OCI-LY7 (cell line): Measurements from ENCODE around the gene ZBED1. TPM values are rescaled to one million over a fixed set of nuclear protein-coding genes. Genes with fewer than 3 reads are reported as not detected.
"Not testable (repeated sequence)": the region's sequence is repeated elsewhere in the genome, so short reads cannot be mapped to it uniquely, and the experiment has no call there.

ENCODE experiments used
- BruUV-seq: library from RNA; stranded (reverse); fragments of 400-500 nt; replicated peaks from 2 replicates; lab custom pipeline; 2021; lab: Mats Ljungman, UMichigan
- CTCF ChIA-PET: fragments of 300-600 bp; sonication (Branson Sonifier 250); formaldehyde crosslinking; loops from one replicate; lab custom pipeline; 2022; ENCODE audit warnings: antibody characterized with exemption; ENCODE audit not compliant: unreplicated experiment; lab: Charles Lee
- POLR2A ChIA-PET: fragments of 300-600 bp; sonication (Branson Sonifier 250); formaldehyde crosslinking; loops from one replicate; lab custom pipeline; 2022; ENCODE audit warnings: antibody characterized with exemption; lab: Charles Lee
- DNase-seq: peaks from one replicate; pipeline ENCODE4 v3.0.0-alpha.2; 2015; ENCODE audit warnings: low spot score
- H2AFZ ChIP-seq: fragments of 200-600 bp; sonication (generic), shearing (Covaris generic); 2 replicates; pipeline ENCODE4 v1.6.1; 2014; ENCODE audit warnings: mild to moderate bottlenecking, antibody characterized with exemption, low read length, moderate library complexity
- H3K27ac ChIP-seq: fragments of 200-600 bp; sonication (generic); 2 replicates; pipeline ENCODE4 v1.5.1; 2014; ENCODE audit warnings: mixed run types, low read depth, mild to moderate bottlenecking, moderate library complexity, low read length, inconsistent platforms; ENCODE audit not compliant: poor library complexity, severe bottlenecking
- H3K36me3 ChIP-seq: fragments of 200-600 bp; sonication (generic); 2 replicates; pipeline ENCODE4 v1.6.1; 2014; ENCODE audit warnings: mild to moderate bottlenecking, antibody characterized with exemption, low read length, moderate library complexity, mixed read lengths; ENCODE audit not compliant: insufficient read depth
- H3K4me1 ChIP-seq: fragments of 200-600 bp; sonication (generic); 2 replicates; pipeline ENCODE4 v1.5.1; 2014; ENCODE audit warnings: mild to moderate bottlenecking, low read length; ENCODE audit not compliant: insufficient read depth, poor library complexity, severe bottlenecking
- H3K4me2 ChIP-seq: fragments of 200-600 bp; sonication (generic); 2 replicates; pipeline ENCODE4 v1.6.1; 2014; ENCODE audit warnings: mild to moderate bottlenecking, low read length
- H3K4me3 ChIP-seq: fragments of 200-600 bp; sonication (generic); 2 replicates; pipeline ENCODE4 v1.5.1; 2014; ENCODE audit warnings: mild to moderate bottlenecking, low read depth, low read length; ENCODE audit not compliant: poor library complexity, severe bottlenecking
- H3K79me2 ChIP-seq: fragments of 200-600 bp; sonication (generic); 2 replicates; pipeline ENCODE4 v1.6.1; 2016; ENCODE audit warnings: low read depth, mild to moderate bottlenecking, low read length, moderate library complexity, mixed read lengths; ENCODE audit not compliant: insufficient read depth
- H3K9me2 ChIP-seq: fragments of 200-600 bp; sonication (generic); 2 replicates; pipeline ENCODE4 v1.6.1; 2016; ENCODE audit warnings: mild to moderate bottlenecking, low read length, mixed read lengths; ENCODE audit not compliant: insufficient read depth
- H3K9me3 ChIP-seq: fragments of 200-600 bp; sonication (generic); 2 replicates; pipeline ENCODE4 v1.6.1; 2014; ENCODE audit warnings: mild to moderate bottlenecking, mixed run types, low read length, mixed read lengths
- H4K20me1 ChIP-seq: fragments of 200-600 bp; sonication (generic); 2 replicates; pipeline ENCODE4 v1.6.1; 2014; ENCODE audit warnings: mild to moderate bottlenecking, antibody characterized with exemption, low read length, moderate library complexity, mixed read lengths; ENCODE audit not compliant: insufficient read depth
- EZH2phosphoT487 ChIP-seq: fragments of 200-600 bp; sonication (generic); IDR thresholded peaks from 2 replicates; pipeline ENCODE4 v1.6.1; 2018; ENCODE audit warnings: low read depth, borderline replicate concordance, mild to moderate bottlenecking, mixed run types, antibody characterized with exemption, low read length, moderate library complexity, mixed read lengths
- intact Hi-C: fragments of 100-400 bp; cut with micrococcal nuclease; formaldehyde crosslinking; loops from one replicate; pipeline ENCODE4 v1.10.0; 2022; ENCODE audit not compliant: unreplicated experiment
- total RNA-seq, 2 experiments: library from RNA; depleted of rRNA in 1 of 2; stranded (reverse); fragments of >200 nt in 1 of 2; shearing (Covaris generic) in 1 of 2; gene quantifications; 2 replicates each; pipeline ENCODE4 v1.2.3, GENCODE V29; 2014 to 2022
- TF ChIP-seq, protein P1 (sequence below): fragments of 200-600 bp; sonication (generic); conservative IDR thresholded peaks from 2 replicates; pipeline ENCODE4 v1.5.1; 2014; ENCODE audit warnings: mild to moderate bottlenecking, antibody characterized with exemption, low read length, moderate library complexity, mixed read lengths

Gene ZBED1
- total RNA-seq, 2 experiments from 2014 or later = 57.6 to 58.7 TPM

DNA sequence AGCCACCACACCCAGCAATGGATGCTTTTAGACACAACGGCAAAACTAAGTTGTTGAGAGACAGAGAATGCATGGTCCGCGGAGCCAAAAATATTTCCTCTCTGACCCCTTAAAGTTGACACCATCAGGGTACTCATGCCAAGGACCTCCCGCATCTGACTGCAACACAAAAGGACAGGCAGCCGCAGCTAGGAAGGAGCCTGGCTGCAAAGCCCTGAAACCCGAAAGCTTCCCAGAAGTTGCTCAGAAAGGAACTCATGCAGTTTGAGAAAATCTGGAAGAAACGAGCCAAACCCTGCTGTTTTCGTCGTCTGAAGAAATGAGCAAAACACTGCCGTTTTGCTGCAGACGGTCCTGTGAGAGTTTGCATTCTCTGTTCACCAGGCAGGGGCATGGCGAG is 16.5 kb downstream of the ZBED1 start:
- H3K4me1 ChIP-seq = no peaks in the 10 kb centered on the region
- H3K9me3 ChIP-seq = peaks cover 5% of the 10 kb centered on the region; the same call in 1 of the 2 replicates
- POLR2A ChIA-PET = no interaction called here
- H3K4me3 ChIP-seq = no peak overlapping the region
- H4K20me1 ChIP-seq = no peaks in the 10 kb centered on the region
- H3K79me2 ChIP-seq = peaks cover 14% of the 10 kb centered on the region; the same call in 1 of the 2 replicates
- intact Hi-C loops = no loop called here
- no peak for TF ChIP-seq EZH2phosphoT487
- TF ChIP-seq, protein P1, sequence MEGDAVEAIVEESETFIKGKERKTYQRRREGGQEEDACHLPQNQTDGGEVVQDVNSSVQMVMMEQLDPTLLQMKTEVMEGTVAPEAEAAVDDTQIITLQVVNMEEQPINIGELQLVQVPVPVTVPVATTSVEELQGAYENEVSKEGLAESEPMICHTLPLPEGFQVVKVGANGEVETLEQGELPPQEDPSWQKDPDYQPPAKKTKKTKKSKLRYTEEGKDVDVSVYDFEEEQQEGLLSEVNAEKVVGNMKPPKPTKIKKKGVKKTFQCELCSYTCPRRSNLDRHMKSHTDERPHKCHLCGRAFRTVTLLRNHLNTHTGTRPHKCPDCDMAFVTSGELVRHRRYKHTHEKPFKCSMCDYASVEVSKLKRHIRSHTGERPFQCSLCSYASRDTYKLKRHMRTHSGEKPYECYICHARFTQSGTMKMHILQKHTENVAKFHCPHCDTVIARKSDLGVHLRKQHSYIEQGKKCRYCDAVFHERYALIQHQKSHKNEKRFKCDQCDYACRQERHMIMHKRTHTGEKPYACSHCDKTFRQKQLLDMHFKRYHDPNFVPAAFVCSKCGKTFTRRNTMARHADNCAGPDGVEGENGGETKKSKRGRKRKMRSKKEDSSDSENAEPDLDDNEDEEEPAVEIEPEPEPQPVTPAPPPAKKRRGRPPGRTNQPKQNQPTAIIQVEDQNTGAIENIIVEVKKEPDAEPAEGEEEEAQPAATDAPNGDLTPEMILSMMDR = no peak
- peaks cover 65% of the 10 kb centered on the region for H3K36me3 ChIP-seq
- no peak overlapping the region for H3K27ac ChIP-seq
- CTCF ChIA-PET = no interaction called here
- no peak for DNase-seq
- H3K9me2 ChIP-seq = no peaks in the 10 kb centered on the region
- H2AFZ ChIP-seq = no peak overlapping the region
- BruUV-seq = no TSS peak
- no peak overlapping the region for H3K4me2 ChIP-seq

DNA sequence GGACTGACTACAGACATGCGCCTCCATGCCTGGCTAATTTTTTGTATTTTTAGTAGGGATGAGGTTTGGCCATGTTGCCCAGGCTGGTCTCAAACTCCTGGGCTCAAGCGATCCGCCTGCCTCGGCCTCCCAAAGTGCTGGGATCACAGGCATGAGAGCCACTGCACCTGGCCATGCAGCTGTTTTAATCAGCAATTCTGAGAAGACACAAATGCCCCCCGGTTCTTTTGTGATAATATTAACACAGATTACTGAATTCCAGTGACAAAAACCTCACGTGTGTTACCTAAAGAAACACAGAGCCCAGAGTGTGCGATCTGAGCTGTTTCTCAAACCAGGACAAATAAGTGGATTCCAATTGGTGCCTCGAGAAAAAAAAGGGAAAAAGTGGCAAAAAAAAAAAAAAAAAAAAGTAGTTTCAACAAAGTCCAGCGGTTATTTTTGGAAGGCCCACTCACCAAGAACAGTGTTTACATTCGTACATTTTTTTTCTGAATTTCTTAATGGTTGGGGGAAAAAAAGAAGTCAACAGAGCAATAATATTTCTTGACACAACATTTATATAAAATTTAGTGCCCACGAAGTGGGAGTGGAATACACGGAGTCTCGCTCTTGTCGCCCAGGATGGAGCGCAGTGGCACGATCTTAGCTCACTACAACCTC is 17.2 kb downstream of the ZBED1 start:
- H3K9me2 ChIP-seq = no peaks in the 10 kb centered on the region
- no peak overlapping the region for H3K27ac ChIP-seq
- no peaks in the 10 kb centered on the region for H4K20me1 ChIP-seq
- no peak overlapping the region for H2AFZ ChIP-seq
- peaks cover 14% of the 10 kb centered on the region; the same call in 1 of the 2 replicates for H3K79me2 ChIP-seq
- intact Hi-C loops = no loop called here
- no peak for DNase-seq
- peaks cover 57% of the 10 kb centered on the region for H3K36me3 ChIP-seq
- H3K9me3 ChIP-seq = peaks cover 5% of the 10 kb centered on the region; the same call in 1 of the 2 replicates
- POLR2A ChIA-PET = no interaction called here
- BruUV-seq = no TSS peak
- TF ChIP-seq, protein P1 = no peak
- no peak for TF ChIP-seq EZH2phosphoT487
- H3K4me2 ChIP-seq = no peak overlapping the region
- H3K4me1 ChIP-seq = no peaks in the 10 kb centered on the region
- CTCF ChIA-PET = no interaction called here
- H3K4me3 ChIP-seq = no peak overlapping the region

DNA sequence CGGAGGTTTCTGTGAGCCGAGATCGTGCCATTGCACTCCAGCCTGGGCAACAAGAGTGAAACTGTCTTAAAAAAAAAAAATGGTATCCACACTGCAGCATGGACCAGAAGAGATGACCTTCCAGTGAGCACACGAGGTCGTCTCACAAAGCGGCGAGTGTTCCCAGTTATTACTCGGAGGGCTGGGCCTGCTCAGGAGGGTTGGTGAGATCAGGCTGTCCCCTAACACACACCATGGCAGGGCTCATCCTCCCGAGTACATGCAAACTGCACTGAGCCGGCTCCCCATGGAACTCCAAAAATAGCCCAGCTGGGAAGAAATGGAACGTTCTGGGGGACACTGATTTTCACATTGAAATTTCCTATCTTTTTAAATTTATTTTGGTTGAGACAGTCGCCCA is 19.2 kb downstream of the ZBED1 start:
- H2AFZ ChIP-seq, H3K27ac ChIP-seq, DNase-seq, H3K4me2 ChIP-seq, H3K9me3 ChIP-seq, CTCF ChIA-PET, H3K4me3 ChIP-seq, POLR2A ChIA-PET, H3K4me1 ChIP-seq, H4K20me1 ChIP-seq, H3K9me2 ChIP-seq, BruUV-seq, intact Hi-C loops: not testable (repeated sequence)
- peaks cover 38% of the 10 kb centered on the region for H3K36me3 ChIP-seq
- peaks cover 14% of the 10 kb centered on the region; the same call in 1 of the 2 replicates for H3K79me2 ChIP-seq

DNA sequence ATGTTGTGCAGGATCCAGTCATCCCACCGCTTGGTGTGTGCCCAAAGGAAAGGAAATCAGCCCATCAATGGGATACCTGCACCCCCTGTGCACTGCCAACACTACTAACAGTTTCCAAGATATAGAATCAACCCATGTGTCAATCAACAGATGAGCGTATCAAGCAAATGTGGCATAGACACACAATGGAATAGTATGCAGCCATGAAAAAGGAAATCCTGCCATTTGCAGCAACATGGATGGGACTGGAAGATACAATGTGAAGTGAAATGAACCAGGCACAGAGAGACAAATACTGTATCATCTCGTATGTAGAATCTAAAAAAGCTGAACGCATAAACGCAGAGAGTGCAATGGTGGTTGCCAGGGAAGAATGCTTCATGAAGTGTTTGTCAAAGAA is 20.8 kb downstream of the ZBED1 start:
- H3K4me2 ChIP-seq, DNase-seq, H3K9me3 ChIP-seq, H3K4me1 ChIP-seq, BruUV-seq, H3K27ac ChIP-seq, H3K9me2 ChIP-seq, H3K4me3 ChIP-seq, intact Hi-C loops, POLR2A ChIA-PET, CTCF ChIA-PET, H4K20me1 ChIP-seq, H2AFZ ChIP-seq: not testable (repeated sequence)
- Histone ChIP-seq H3K36me3 (peaks cover 26% of the 10 kb centered on the region), H3K79me2 (peaks cover 14% of the 10 kb centered on the region; the same call in 1 of the 2 replicates)
